Keratinocyte (primary cell): Measurements from ENCODE around the gene SLC1A4. TPM values are rescaled to one million over a fixed set of nuclear protein-coding genes. Genes with fewer than 3 reads are reported as not detected.

ENCODE experiments used
- DNase-seq: peaks from one replicate; pipeline ENCODE4 v3.0.0-alpha.2; 2011; ENCODE audit warnings: low read depth, missing footprints, low spot score
- FAIRE-seq: peaks from 2 replicates; lab custom pipeline; 2011; peaks lifted over from hg19 to GRCh38; lab: Jason Lieb, UNC
- H2AFZ ChIP-seq: 2 replicates; pipeline ENCODE4 v1.6.0; 2012; ENCODE audit warnings: low read length, control low read depth, inconsistent platforms; ENCODE audit not compliant: control insufficient read depth
- H3K27ac ChIP-seq: 2 replicates; pipeline ENCODE4 v1.5.1; 2011; ENCODE audit warnings: low read length; ENCODE audit not compliant: control insufficient read depth, insufficient read depth
- H3K27me3 ChIP-seq: 3 replicates; pipeline ENCODE4 v1.6.0; 2011; ENCODE audit warnings: low read length; ENCODE audit not compliant: control insufficient read depth, insufficient read depth; ENCODE audit errors: extremely low read depth
- H3K36me3 ChIP-seq, 2 experiments: 2 replicates in 1 of 2; 3 replicates in 1 of 2; pipeline ENCODE4 v1.5.1; 2011; ENCODE audit warnings: low read length in 2 of 2, mild to moderate bottlenecking in 1 of 2; ENCODE audit not compliant: control insufficient read depth in 2 of 2, insufficient read depth in 2 of 2; ENCODE audit errors: extremely low read depth in 1 of 2
- H3K4me1 ChIP-seq: 3 replicates; pipeline ENCODE4 v1.5.1; 2011; ENCODE audit warnings: low read length; ENCODE audit not compliant: control insufficient read depth, insufficient read depth; ENCODE audit errors: extremely low read depth
- H3K4me2 ChIP-seq: 3 replicates; pipeline ENCODE4 v1.6.0; 2011; ENCODE audit warnings: low read depth, low read length; ENCODE audit not compliant: control insufficient read depth, insufficient read depth; ENCODE audit errors: extremely low read depth
- H3K4me3 ChIP-seq, 3 experiments: fragments of 200-600 bp in 1 of 3; sonication (generic) in 1 of 3; 2 replicates in 2 of 3; 3 replicates in 1 of 3; pipeline ENCODE4 v1.5.1; 2011 to 2016; ENCODE audit warnings: low read length in 3 of 3, mild to moderate bottlenecking in 3 of 3, control low read depth in 2 of 3, inconsistent platforms in 1 of 3, low read depth in 1 of 3, mixed read lengths in 1 of 3, mixed run types in 1 of 3, moderate library complexity in 1 of 3; ENCODE audit not compliant: control insufficient read depth in 2 of 3, insufficient read depth in 2 of 3; ENCODE audit errors: extremely low read depth in 1 of 3
- H3K79me2 ChIP-seq: 2 replicates; pipeline ENCODE4 v1.6.0; 2012; ENCODE audit warnings: low read length; ENCODE audit not compliant: control insufficient read depth, insufficient read depth
- H3K9ac ChIP-seq: 3 replicates; pipeline ENCODE4 v1.6.0; 2011; ENCODE audit warnings: low read length; ENCODE audit not compliant: control insufficient read depth, insufficient read depth; ENCODE audit errors: extremely low read depth
- H3K9me1 ChIP-seq: 3 replicates; pipeline ENCODE4 v1.6.0; 2011; ENCODE audit warnings: low read length; ENCODE audit not compliant: control insufficient read depth, insufficient read depth; ENCODE audit errors: extremely low read depth
- H3K9me3 ChIP-seq: 2 replicates; pipeline ENCODE4 v1.5.1; 2012; ENCODE audit warnings: low read depth, low read length; ENCODE audit not compliant: control insufficient read depth
- H4K20me1 ChIP-seq: 3 replicates; pipeline ENCODE4 v1.6.0; 2011; ENCODE audit warnings: low read length; ENCODE audit not compliant: control insufficient read depth, insufficient read depth; ENCODE audit errors: extremely low read depth
- EZH2 ChIP-seq: IDR thresholded peaks from one replicate; pipeline ENCODE4 v1.6.1; 2012; ENCODE audit warnings: inconsistent platforms, mild to moderate bottlenecking, low read length, moderate library complexity
- dilution Hi-C: fragments of 300-500 bp; cut with MboI; formaldehyde crosslinking; loops from one replicate; pipeline ENCODE4 v1.7.0; 2020; ENCODE audit warnings: low sequenced_read_pairs; ENCODE audit not compliant: extremely low pct_ligation_motif_present
- polyA plus RNA-seq, 5 experiments: library from polyadenylated mRNA; depleted of rRNA in 3 of 5; stranded (reverse) in 3 of 5; stranded (forward) in 1 of 5; unstranded in 1 of 5; fragments of >200 nt; gene quantifications; 1 replicate in 1 of 5; 2 replicates in 3 of 5; 3 replicates in 1 of 5; pipeline versions ENCODE4 v1.2.1 to v1.2.3, GENCODE V29; 2011 to 2012; ENCODE audit warnings: missing spikeins in 2 of 5, low read depth in 1 of 5, low replicate concordance in 1 of 5
- TF ChIP-seq, protein P1 (sequence below), 3 experiments: IDR thresholded peaks in 1 of 3; conservative IDR thresholded peaks in 1 of 3; optimal IDR thresholded peaks in 1 of 3; 2 replicates in 2 of 3; 3 replicates in 1 of 3; pipeline versions ENCODE3 to v1.5.1; 2011; ENCODE audit warnings: low read length in 3 of 3, mild to moderate bottlenecking in 3 of 3, moderate library complexity in 2 of 3, control low read depth in 1 of 3, inconsistent platforms in 1 of 3; ENCODE audit not compliant: insufficient read depth in 2 of 3; ENCODE audit errors: extremely low read depth in 1 of 3

SLC1A4 gene
- polyA plus RNA-seq, 1 donor (not counting 4 experiments of a cell fraction or from before 2014, with no cell fraction given) = 8.2 TPM

DNA sequence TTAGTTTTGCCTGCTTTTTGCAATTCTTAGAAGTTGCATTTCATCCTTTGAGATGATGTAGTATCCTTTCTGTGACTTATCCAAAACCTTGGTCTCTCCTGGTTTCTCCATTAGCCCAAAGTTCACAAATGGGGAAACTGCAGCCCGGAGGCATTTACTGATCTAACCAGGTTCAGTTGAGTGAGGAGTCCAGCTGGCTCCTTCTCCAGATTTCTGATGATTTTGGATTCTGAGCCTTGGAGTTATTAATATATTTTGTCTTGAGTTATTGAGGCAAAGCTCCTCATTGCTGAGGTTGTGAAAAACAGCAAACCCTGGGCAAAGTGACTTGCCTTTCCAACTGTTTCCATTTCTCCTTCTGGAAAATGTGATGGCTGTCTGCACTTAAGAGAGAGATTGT lies 1.7 kb downstream of the SLC1A4 start:
- no peaks in the 10 kb centered on the region for H4K20me1 ChIP-seq
- H3K9ac ChIP-seq = peak overlapping the region; percentile 86
- peak overlapping the region; percentile 68 to 85 (median 69) for H3K4me3 ChIP-seq
- DNase-seq (no peak), FAIRE-seq (no peak)
- H3K9me3 ChIP-seq = no peaks in the 10 kb centered on the region
- no peaks in the 10 kb centered on the region for H3K9me1 ChIP-seq
- peak overlapping the region; percentile 90 for H3K4me2 ChIP-seq
- H2AFZ ChIP-seq = no peak overlapping the region
- H3K79me2 ChIP-seq = no peaks in the 10 kb centered on the region
- H3K36me3 ChIP-seq = peaks cover 0 to 3% of the 10 kb centered on the region in 2 experiments
- H3K27me3 ChIP-seq = no peaks in the 10 kb centered on the region
- H3K27ac ChIP-seq = peak overlapping the region; percentile 22
- dilution Hi-C loops = no loop called here
- peaks cover 21% of the 10 kb centered on the region for H3K4me1 ChIP-seq
- no peak for TF ChIP-seq EZH2
- TF ChIP-seq, protein P1, sequence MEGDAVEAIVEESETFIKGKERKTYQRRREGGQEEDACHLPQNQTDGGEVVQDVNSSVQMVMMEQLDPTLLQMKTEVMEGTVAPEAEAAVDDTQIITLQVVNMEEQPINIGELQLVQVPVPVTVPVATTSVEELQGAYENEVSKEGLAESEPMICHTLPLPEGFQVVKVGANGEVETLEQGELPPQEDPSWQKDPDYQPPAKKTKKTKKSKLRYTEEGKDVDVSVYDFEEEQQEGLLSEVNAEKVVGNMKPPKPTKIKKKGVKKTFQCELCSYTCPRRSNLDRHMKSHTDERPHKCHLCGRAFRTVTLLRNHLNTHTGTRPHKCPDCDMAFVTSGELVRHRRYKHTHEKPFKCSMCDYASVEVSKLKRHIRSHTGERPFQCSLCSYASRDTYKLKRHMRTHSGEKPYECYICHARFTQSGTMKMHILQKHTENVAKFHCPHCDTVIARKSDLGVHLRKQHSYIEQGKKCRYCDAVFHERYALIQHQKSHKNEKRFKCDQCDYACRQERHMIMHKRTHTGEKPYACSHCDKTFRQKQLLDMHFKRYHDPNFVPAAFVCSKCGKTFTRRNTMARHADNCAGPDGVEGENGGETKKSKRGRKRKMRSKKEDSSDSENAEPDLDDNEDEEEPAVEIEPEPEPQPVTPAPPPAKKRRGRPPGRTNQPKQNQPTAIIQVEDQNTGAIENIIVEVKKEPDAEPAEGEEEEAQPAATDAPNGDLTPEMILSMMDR (optimal IDR thresholded peaks at IDR 0.05 in 1 of 3, IDR thresholded peaks at IDR 0.05 in 1 of 3, conservative IDR thresholded peaks at IDR 0.05 in 1 of 3; ENCODE audit: extremely low read depth in 1 of 3, insufficient read depth in 2 of 3, low read length in 3 of 3) = no peak

GRCh38 chr2:64992218-64992617 lies 3.0 kb downstream of the SLC1A4 start:
- FAIRE-seq = no peak
- dilution Hi-C loops = no loop called here

More at GRCh38 chr2:64992218-64992617, 3.0 kb downstream of the SLC1A4 start:
- Histone ChIP-seq H4K20me1 (no peaks in the 10 kb centered on the region), H3K27me3 (no peaks in the 10 kb centered on the region), H3K9ac (no peak overlapping the region), H3K9me1 (no peaks in the 10 kb centered on the region), H3K4me3 (no peak overlapping the region), H3K9me3 (no peaks in the 10 kb centered on the region), H3K27ac (no peak overlapping the region), H2AFZ (no peak overlapping the region), H3K4me2 (peak overlapping the region; percentile 9), H3K4me1 (peaks cover 16% of the 10 kb centered on the region), H3K36me3 (peaks cover 0 to 3% of the 10 kb centered on the region in 2 experiments), H3K79me2 (no peaks in the 10 kb centered on the region)
- TF ChIP-seq, protein P1 (optimal IDR thresholded peaks at IDR 0.05 in 1 of 3, IDR thresholded peaks at IDR 0.05 in 1 of 3, conservative IDR thresholded peaks at IDR 0.05 in 1 of 3; ENCODE audit: extremely low read depth in 1 of 3, insufficient read depth in 2 of 3, low read length in 3 of 3) = no peak
- TF ChIP-seq EZH2 = no peak
- DNase-seq = no peak
